Measurements from ENCODE around the gene ACAD11. TPM values are rescaled to one million over a fixed set of nuclear protein-coding genes. Genes with fewer than 3 reads are reported as not detected.

ACAD11 gene
- total RNA-seq, 1 experiment from 2014 or later = 15.4 TPM

- Histone ChIP-seq H3K27ac (ENCODE audit: low read length) (no peak within 1 kb of the TSS), H3K9me3 (ENCODE audit: control insufficient read depth, insufficient read depth, low read depth, low read length) (no peaks in the 10 kb centered on the region), H3K4me3 (ENCODE audit: low read depth in 2 of 2, low read length in 2 of 2) (no peak within 1 kb of the TSS), H3K4me1 (ENCODE audit: control insufficient read depth, insufficient read depth, low read length) (no peaks in the 10 kb centered on the region), H3K27me3 (ENCODE audit: control insufficient read depth, insufficient read depth, low read length) (no peaks in the 10 kb centered on the region), H3K36me3 (ENCODE audit: control insufficient read depth, insufficient read depth, low read length) (no peaks in the 10 kb centered on the region)
- no TSS peak for BruUV-seq (replicated peaks)
- intact Hi-C loops (cut with micrococcal nuclease; ENCODE audit: unreplicated experiment) = no loop called here
- DNase-seq (ENCODE audit: low read depth, low spot score) = no peak
- in situ Hi-C loops (cut with HindIII; ENCODE audit: low pct_unique_long_range_greater_than_20kb, low sequenced_read_pairs) = no loop called here
- POLR2A ChIA-PET = no interaction called here
- TF ChIP-seq CTCF (IDR thresholded peaks at IDR 0.05) = no peak
- no peak for TF ChIP-seq SIN3A (IDR thresholded peaks at IDR 0.05; ENCODE audit: borderline replicate concordance, insufficient read depth, low read depth, low read length)
- TF ChIP-seq TCF7L2 (IDR thresholded peaks at IDR 0.05; ENCODE audit: low read depth, low read length) = no peak
- no peak for TF ChIP-seq REST (IDR thresholded peaks at IDR 0.05; ENCODE audit: insufficient read depth in 1 of 2, low read depth in 2 of 2, low read length in 1 of 2)
- TF ChIP-seq POLR2AphosphoS5 (IDR thresholded peaks at IDR 0.05; ENCODE audit: low read depth, low read length) = no peak
- no peak for ATAC-seq
- CTCF ChIA-PET = interaction anchor here (0.7 kb wide), 1 partner anchor 42 kb away, joined by 3 read pairs; no protein-coding TSS in a partner anchor
Observed at GRCh38 chr3:132596816-132597433, 62.7 kb downstream of the ACAD11 start, which contains the start of gene ACKR4. ACKR4 (plus strand) TSS chr3:132597270; CDS start chr3:132600398, 3,128 bp downstream.

- no peak overlapping the region for H3K4me3 ChIP-seq (ENCODE audit: low read depth in 2 of 2, low read length in 2 of 2)
- H3K4me1 ChIP-seq (ENCODE audit: control insufficient read depth, insufficient read depth, low read length) = no peaks in the 10 kb centered on the region
- no peaks in the 10 kb centered on the region for H3K27me3 ChIP-seq (ENCODE audit: control insufficient read depth, insufficient read depth, low read length)
- H3K36me3 ChIP-seq (ENCODE audit: control insufficient read depth, insufficient read depth, low read length) = no peaks in the 10 kb centered on the region
- TF ChIP-seq POLR2AphosphoS5 (IDR thresholded peaks at IDR 0.05; ENCODE audit: low read depth, low read length) (no peak), REST (IDR thresholded peaks at IDR 0.05; ENCODE audit: insufficient read depth in 1 of 2, low read depth in 2 of 2, low read length in 1 of 2) (no peak), SIN3A (IDR thresholded peaks at IDR 0.05; ENCODE audit: borderline replicate concordance, insufficient read depth, low read depth, low read length) (no peak), CTCF (IDR thresholded peaks at IDR 0.05) (no peak), TCF7L2 (IDR thresholded peaks at IDR 0.05; ENCODE audit: low read depth, low read length) (no peak)
- DNase-seq (ENCODE audit: low read depth, low spot score) = no peak
- no TSS peak for BruUV-seq (replicated peaks)
- no peak overlapping the region for H3K27ac ChIP-seq (ENCODE audit: low read length)
- POLR2A ChIA-PET = interaction anchor here (1.0 kb wide), 1 partner anchor 20 kb away, joined by 3 read pairs; no protein-coding TSS in a partner anchor
- CTCF ChIA-PET = interaction anchor here (0.7 kb wide), 1 partner anchor 42 kb away, joined by 3 read pairs; no protein-coding TSS in a partner anchor
- intact Hi-C loops (cut with micrococcal nuclease; ENCODE audit: unreplicated experiment) = no loop called here
- ATAC-seq = no peak
- in situ Hi-C loops (cut with HindIII; ENCODE audit: low pct_unique_long_range_greater_than_20kb, low sequenced_read_pairs) = no loop called here
- H3K9me3 ChIP-seq (ENCODE audit: control insufficient read depth, insufficient read depth, low read depth, low read length) = no peaks in the 10 kb centered on the region
Observed at GRCh38 chr3:132596326-132596725, 63.3 kb downstream of the ACAD11 start.
